Fibroblast of upper back skin (primary cell): Measurements from ENCODE around the gene EEF1AKMT4.

Experiments
- DNase-seq: peaks from one replicate; pipeline ENCODE4 v3.0.0-alpha.2; 2013

The EEF1AKMT4 gene

GRCh38 chr3:184236033-184236410 lies 13.4 kb upstream of the EEF1AKMT4 start:
- no peak for DNase-seq

GRCh38 chr3:184236636-184237035 lies 12.8 kb upstream of the EEF1AKMT4 start:
- no peak for DNase-seq

GRCh38 chr3:184237211-184237610 lies 12.3 kb upstream of the EEF1AKMT4 start:
- no peak for DNase-seq

- no peak for DNase-seq
Measured at GRCh38 chr3:184237807-184238206, 11.7 kb upstream of the EEF1AKMT4 start.

GRCh38 chr3:184238246-184238818 lies 11.1 kb upstream of the EEF1AKMT4 start:
- no peak for DNase-seq

- no peak for DNase-seq
Measured at GRCh38 chr3:184239221-184239620, 10.3 kb upstream of the EEF1AKMT4 start.

GRCh38 chr3:184239708-184240107 lies 9.8 kb upstream of the EEF1AKMT4 start:
- no peak for DNase-seq

GRCh38 chr3:184240384-184241140 lies 8.9 kb upstream of the EEF1AKMT4 start:
- DNase-seq = peak; percentile 39

GRCh38 chr3:184241141-184241446 lies 8.4 kb upstream of the EEF1AKMT4 start:
- no peak for DNase-seq

- DNase-seq = no peak
Measured at GRCh38 chr3:184241447-184242296, 7.8 kb upstream of the EEF1AKMT4 start.

- DNase-seq = no peak
Measured at GRCh38 chr3:184242297-184242685, 7.2 kb upstream of the EEF1AKMT4 start.

- DNase-seq = peak; percentile 82
Measured at GRCh38 chr3:184248454-184249411, 739 bp upstream of the EEF1AKMT4 start, which contains the start of gene ALG3. Gene ALG3 (minus strand): TSS chr3:184248962. CDS start chr3:184248940, 22 bp downstream.

GRCh38 chr3:184250167-184250828 lies 826 bp downstream of the EEF1AKMT4 start:
- DNase-seq = peak; percentile 87

GRCh38 chr3:184255291-184256039 lies 6.0 kb downstream of the EEF1AKMT4 start:
- no peak for DNase-seq

- DNase-seq = no peak
Measured at GRCh38 chr3:184257083-184257915, 7.8 kb downstream of the EEF1AKMT4 start.

GRCh38 chr3:184258926-184259325 lies 9.5 kb downstream of the EEF1AKMT4 start:
- no peak for DNase-seq

- no peak for DNase-seq
Measured at GRCh38 chr3:184259396-184259877, 10.0 kb downstream of the EEF1AKMT4 start.

- DNase-seq = peak; percentile 15
Measured at GRCh38 chr3:184259878-184260723, 10.6 kb downstream of the EEF1AKMT4 start.

- no peak for DNase-seq
Measured at GRCh38 chr3:184260724-184261269, 11.3 kb downstream of the EEF1AKMT4 start.
